ENCODE data around the gene ADPRH. TPM values are rescaled to one million over a fixed set of nuclear protein-coding genes. Genes with fewer than 3 reads are reported as not detected.
"Not testable (repeated sequence)": the region's sequence is repeated elsewhere in the genome, so short reads cannot be mapped to it uniquely, and the experiment has no call there.

The ADPRH gene
- total RNA-seq, 2 donors from 2014 or later = 7.8 to 11.8 TPM

- no peaks in the 10 kb centered on the region for H3K36me3 ChIP-seq (ENCODE audit: control insufficient read depth, insufficient read depth, low read length)
- DNase-seq = no peak
- H3K9me3 Mint-ChIP-seq = no peaks in the 10 kb centered on the region
- no peaks in the 10 kb centered on the region for H3K4me1 ChIP-seq (ENCODE audit: control insufficient read depth, insufficient read depth, low read length)
- no peaks in the 10 kb centered on the region for H3K27me3 ChIP-seq (ENCODE audit: control insufficient read depth, insufficient read depth, low read length, poor library complexity, severe bottlenecking)
- no peak overlapping the region for H3K4me3 ChIP-seq (ENCODE audit: low read length)
- no peak overlapping the region for H3K27ac ChIP-seq (ENCODE audit: low read depth, low read length)
- no peak for TF ChIP-seq CTCF (conservative IDR thresholded peaks at IDR 0.05)
- H3K36me3 Mint-ChIP-seq (ENCODE audit: low read depth) = no peaks in the 10 kb centered on the region
- no peaks in the 10 kb centered on the region for H3K27me3 Mint-ChIP-seq (ENCODE audit: insufficient read depth)
- WGBS, 2 experiments (ENCODE audit: insufficient coverage in 1 of 2, insufficient read length in 1 of 2) = 88 to 100% methylated on average over 6 to 8 of the region's 9 CpGs
- no peaks in the 10 kb centered on the region for H3K9me3 ChIP-seq (ENCODE audit: control insufficient read depth, low read length)
- no peaks in the 10 kb centered on the region for H3K4me1 Mint-ChIP-seq
- H3K4me3 Mint-ChIP-seq = no peak overlapping the region
- H3K27ac Mint-ChIP-seq = no peak overlapping the region
- no peak overlapping the region for H3K9ac ChIP-seq (ENCODE audit: extremely low read depth, low read length, poor library complexity, severe bottlenecking)
Observed at GRCh38 chr3:119550192-119550910, 28.9 kb upstream of the ADPRH start.

DNA sequence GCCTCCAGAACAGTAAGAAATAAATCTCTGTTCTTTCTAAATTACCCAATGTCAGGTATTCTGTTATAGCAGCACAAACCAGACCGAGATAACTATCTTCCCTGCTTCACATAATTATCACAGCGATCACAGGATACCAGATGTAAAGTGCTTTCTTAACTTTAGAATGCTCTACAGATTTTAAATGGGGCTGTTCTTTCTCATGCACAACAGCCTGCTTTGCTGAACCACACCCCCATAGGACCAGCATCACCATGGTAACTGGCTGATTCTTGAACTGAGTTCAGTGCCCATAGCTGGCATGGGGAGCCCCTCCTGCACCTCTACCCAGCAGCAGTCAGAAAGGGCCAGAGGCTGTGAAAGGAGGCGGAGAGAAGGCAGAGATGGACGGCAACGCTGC lies 27.7 kb upstream of the ADPRH start:
- TF ChIP-seq CTCF (conservative IDR thresholded peaks at IDR 0.05) = no peak
- WGBS, 2 experiments (ENCODE audit: insufficient coverage in 1 of 2, insufficient read length in 1 of 2) = 90 to 100% methylated on average over 1 to 5 of the region's 5 CpGs
- no peak for DNase-seq

DNA sequence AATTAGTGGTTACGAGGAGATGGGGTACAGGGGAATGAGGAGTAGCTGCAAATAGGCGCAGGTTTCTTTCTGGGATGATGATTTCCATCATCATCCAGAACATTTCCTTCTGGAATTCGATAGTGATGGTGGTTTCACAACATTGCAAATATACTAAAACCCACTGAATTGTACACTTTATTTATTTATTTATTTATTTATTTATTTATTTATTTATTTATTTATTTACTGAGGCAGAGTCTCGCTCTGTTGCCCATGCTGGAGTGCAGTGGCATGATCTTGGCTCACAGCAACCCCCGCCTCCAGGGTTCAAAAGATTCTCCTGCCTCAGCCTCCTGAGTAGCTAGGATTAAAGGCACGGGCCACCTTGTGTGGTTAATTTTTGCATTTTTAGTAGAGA lies 26.4 kb upstream of the ADPRH start:
- 88 to 93% methylated on average over 2 to 6 of the region's 6 CpGs for WGBS, 2 experiments (ENCODE audit: insufficient coverage in 1 of 2, insufficient read length in 1 of 2)

More for the DNA sequence above, 27.7 kb upstream of the ADPRH start:
- Mint-ChIP-seq H3K36me3 (ENCODE audit: low read depth) (no peaks in the 10 kb centered on the region), H3K4me3 (no peak overlapping the region), H3K27me3 (ENCODE audit: insufficient read depth) (no peaks in the 10 kb centered on the region), H3K9me3 (no peaks in the 10 kb centered on the region), H3K27ac (no peak overlapping the region), H3K4me1 (no peaks in the 10 kb centered on the region)
- peaks cover 7% of the 10 kb centered on the region for H3K27me3 ChIP-seq (ENCODE audit: control insufficient read depth, insufficient read depth, low read length, poor library complexity, severe bottlenecking)
- no peak overlapping the region for H3K4me3 ChIP-seq (ENCODE audit: low read length)
- H3K27ac ChIP-seq (ENCODE audit: low read depth, low read length) = no peak overlapping the region
- no peaks in the 10 kb centered on the region for H3K4me1 ChIP-seq (ENCODE audit: control insufficient read depth, insufficient read depth, low read length)
- H3K9me3 ChIP-seq (ENCODE audit: control insufficient read depth, low read length) = no peaks in the 10 kb centered on the region
- H3K36me3 ChIP-seq (ENCODE audit: control insufficient read depth, insufficient read depth, low read length) = no peaks in the 10 kb centered on the region
- no peak overlapping the region for H3K9ac ChIP-seq (ENCODE audit: extremely low read depth, low read length, poor library complexity, severe bottlenecking)

More for the DNA sequence above, 26.4 kb upstream of the ADPRH start:
- not testable (repeated sequence) for H3K36me3 Mint-ChIP-seq (ENCODE audit: low read depth); H3K27me3 Mint-ChIP-seq (ENCODE audit: insufficient read depth); H3K4me1 ChIP-seq (ENCODE audit: control insufficient read depth, insufficient read depth, low read length); H3K9me3 Mint-ChIP-seq; DNase-seq; H3K4me1 Mint-ChIP-seq; H3K27me3 ChIP-seq (ENCODE audit: control insufficient read depth, insufficient read depth, low read length, poor library complexity, severe bottlenecking); H3K27ac Mint-ChIP-seq; H3K4me3 Mint-ChIP-seq; H3K27ac ChIP-seq (ENCODE audit: low read depth, low read length); H3K9me3 ChIP-seq (ENCODE audit: control insufficient read depth, low read length); H3K36me3 ChIP-seq (ENCODE audit: control insufficient read depth, insufficient read depth, low read length); H3K4me3 ChIP-seq (ENCODE audit: low read length); H3K9ac ChIP-seq (ENCODE audit: extremely low read depth, low read length, poor library complexity, severe bottlenecking)

Data from endodermal cell (in vitro differentiated cells).